Keratinocyte (primary cell): ENCODE data around the gene STXBP1.

Experiments used
- CTCF ChIP-seq, 3 experiments: IDR thresholded peaks in 1 of 3; conservative IDR thresholded peaks in 1 of 3; optimal IDR thresholded peaks in 1 of 3; 2 replicates in 2 of 3; 3 replicates in 1 of 3; pipeline versions ENCODE3 to v1.5.1; 2011; ENCODE audit warnings: low read length in 3 of 3, mild to moderate bottlenecking in 3 of 3, moderate library complexity in 2 of 3, control low read depth in 1 of 3, inconsistent platforms in 1 of 3; ENCODE audit not compliant: insufficient read depth in 2 of 3; ENCODE audit errors: extremely low read depth in 1 of 3
- EZH2 ChIP-seq: IDR thresholded peaks from one replicate; pipeline ENCODE4 v1.6.1; 2012; ENCODE audit warnings: inconsistent platforms, mild to moderate bottlenecking, low read length, moderate library complexity

- TF ChIP-seq CTCF (optimal IDR thresholded peaks at IDR 0.05 in 1 of 3, IDR thresholded peaks at IDR 0.05 in 1 of 3, conservative IDR thresholded peaks at IDR 0.05 in 1 of 3; ENCODE audit: extremely low read depth in 1 of 3, insufficient read depth in 2 of 3, low read length in 3 of 3) (no peak), EZH2 (no peak)
These were observed 15.4 kb downstream of the STXBP1 start for GRCh38 chr9:127627494-127627855.
